Gastrocnemius medialis (tissue), 4 donors: ENCODE measurements around the gene CKAP4. TPM values are rescaled to one million over a fixed set of nuclear protein-coding genes. Genes with fewer than 3 reads are reported as not detected.
A peak's percentile ranks its signal among the peaks of the same experiment; 100 is the strongest.

Source experiments
- ATAC-seq, 2 donors: fragments of 150-250 bp; one replicate each; pipeline ENCODE4 v1.9.1; 2016
- DNase-seq, 2 donors: peaks; one replicate each; pipeline ENCODE4 v3.0.0-alpha.2; 2019
- H3K27ac ChIP-seq, 4 donors: fragments of 200-600 bp; sonication (generic); 1 replicate in 1 of 4; 2 replicates in 3 of 4; pipeline ENCODE4 v1.5.1; 2016 to 2018; ENCODE audit warnings: mild to moderate bottlenecking in 2 of 4, moderate library complexity in 1 of 4
- H3K27me3 ChIP-seq, 3 donors: fragments of 200-600 bp; sonication (generic) in 2 of 3; 1 replicate in 1 of 3; 2 replicates in 2 of 3; pipeline versions ENCODE4 v1.5.1 to v1.6.0; 2016 to 2019; ENCODE audit warnings: mild to moderate bottlenecking in 1 of 3, moderate library complexity in 1 of 3
- H3K36me3 ChIP-seq, 2 donors: fragments of 200-600 bp; sonication (generic) in 1 of 2; one replicate each; pipeline ENCODE4 v1.5.1; 2017 to 2018
- H3K4me1 ChIP-seq, 2 donors: fragments of 200-600 bp; sonication (generic) in 1 of 2; one replicate each; pipeline ENCODE4 v1.5.1; 2016 to 2017; ENCODE audit warnings: mild to moderate bottlenecking in 2 of 2
- H3K4me3 ChIP-seq, 4 donors: fragments of 200-600 bp; sonication (generic) in 3 of 4; 1 replicate in 1 of 4; 2 replicates in 3 of 4; pipeline ENCODE4 v1.5.1; 2016 to 2019; ENCODE audit warnings: mild to moderate bottlenecking in 2 of 4
- H3K9me3 ChIP-seq, 3 donors: fragments of 200-600 bp; sonication (generic) in 2 of 3; 1 replicate in 1 of 3; 2 replicates in 2 of 3; pipeline ENCODE4 v1.5.1; 2016 to 2019
- POLR2A ChIP-seq, 2 donors: fragments of 450-650 bp; IDR thresholded peaks; one replicate each; pipeline ENCODE4 v1.6.1; 2017; ENCODE audit warnings: antibody characterized with exemption in 2 of 2, mild to moderate bottlenecking in 2 of 2, moderate library complexity in 2 of 2
- in situ Hi-C, 4 donors: fragments of 200-750 bp; cut with MboI; loops; one replicate each; pipeline versions ENCODE4 v1.15.0 to v1.8.0; 2017; ENCODE audit warnings: low sequenced_read_pairs in 4 of 4
- intact Hi-C: fragments of 100-400 bp; cut with DNase I; formaldehyde crosslinking; loops from one replicate; pipeline ENCODE4 v1.15.1; 2023; ENCODE audit warnings: low total_unique reads
- total RNA-seq, 4 donors: library from RNA; depleted of rRNA; stranded (reverse); fragments of >200 nt; gene quantifications; one replicate each; pipeline versions ENCODE4 v1.1.0 to v1.2.3, GENCODE V29; 2016
- TF ChIP-seq, protein P1 (sequence below), 5 experiments: fragments of 450-650 bp in 3 of 5; fragments of 200-600 bp in 2 of 5; sonication (generic) in 2 of 5; IDR thresholded peaks in 4 of 5; conservative IDR thresholded peaks in 1 of 5; 1 replicate in 4 of 5; 2 replicates in 1 of 5; pipeline ENCODE4 v1.5.1; 2016 to 2019; ENCODE audit warnings: antibody characterized with exemption in 5 of 5, mild to moderate bottlenecking in 3 of 5, moderate library complexity in 3 of 5

Gene CKAP4
- total RNA-seq, 4 donors from 2014 or later, result 9.7 to 17.6 (median 15.7) TPM

DNA sequence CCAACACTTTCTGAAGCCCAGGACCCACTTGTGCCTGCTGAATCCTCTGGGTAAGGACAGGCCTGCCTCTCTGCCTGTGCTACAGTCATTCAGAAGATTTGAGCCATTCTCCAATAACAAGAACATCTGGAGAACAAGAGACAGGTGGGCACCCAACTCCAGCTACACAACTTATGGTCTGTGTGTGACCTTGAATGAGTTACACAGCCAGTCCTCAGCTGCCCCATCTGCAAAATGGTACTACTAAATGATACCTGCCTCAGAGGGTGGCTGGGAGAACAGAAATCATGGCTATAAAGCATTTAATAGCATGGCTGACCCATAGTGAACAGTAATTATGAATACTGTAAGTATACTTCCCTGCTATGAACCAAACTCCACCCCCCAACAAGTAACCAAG is 4.2 kb downstream of the CKAP4 start:
- in situ Hi-C loops (no loop called here), intact Hi-C loops (no loop called here)
- Histone ChIP-seq H3K4me1 (peaks cover 39% of the 10 kb centered on the region in 2 donors), H3K36me3 (peaks cover 0 to 26% of the 10 kb centered on the region in 2 donors), H3K9me3 (no peaks in the 10 kb centered on the region), H3K4me3 (no peak overlapping the region), H3K27ac (peak overlapping the region; percentile 68 to 95 (median 94)), H3K27me3 (no peaks in the 10 kb centered on the region)
- TF ChIP-seq, protein P1, sequence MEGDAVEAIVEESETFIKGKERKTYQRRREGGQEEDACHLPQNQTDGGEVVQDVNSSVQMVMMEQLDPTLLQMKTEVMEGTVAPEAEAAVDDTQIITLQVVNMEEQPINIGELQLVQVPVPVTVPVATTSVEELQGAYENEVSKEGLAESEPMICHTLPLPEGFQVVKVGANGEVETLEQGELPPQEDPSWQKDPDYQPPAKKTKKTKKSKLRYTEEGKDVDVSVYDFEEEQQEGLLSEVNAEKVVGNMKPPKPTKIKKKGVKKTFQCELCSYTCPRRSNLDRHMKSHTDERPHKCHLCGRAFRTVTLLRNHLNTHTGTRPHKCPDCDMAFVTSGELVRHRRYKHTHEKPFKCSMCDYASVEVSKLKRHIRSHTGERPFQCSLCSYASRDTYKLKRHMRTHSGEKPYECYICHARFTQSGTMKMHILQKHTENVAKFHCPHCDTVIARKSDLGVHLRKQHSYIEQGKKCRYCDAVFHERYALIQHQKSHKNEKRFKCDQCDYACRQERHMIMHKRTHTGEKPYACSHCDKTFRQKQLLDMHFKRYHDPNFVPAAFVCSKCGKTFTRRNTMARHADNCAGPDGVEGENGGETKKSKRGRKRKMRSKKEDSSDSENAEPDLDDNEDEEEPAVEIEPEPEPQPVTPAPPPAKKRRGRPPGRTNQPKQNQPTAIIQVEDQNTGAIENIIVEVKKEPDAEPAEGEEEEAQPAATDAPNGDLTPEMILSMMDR (IDR thresholded peaks at IDR 0.05 in 4 of 5, conservative IDR thresholded peaks at IDR 0.05 in 1 of 5), result no peak
- TF ChIP-seq POLR2A (IDR thresholded peaks at IDR 0.05), result no peak
- ATAC-seq (no peak), DNase-seq (no peak)

GRCh38 chr12:106240821-106241220 is 7.0 kb downstream of the CKAP4 start:
- H3K27me3 ChIP-seq, result no peaks in the 10 kb centered on the region
- ATAC-seq, result no peak
- H3K4me1 ChIP-seq, result peaks cover 27 to 28% of the 10 kb centered on the region in 2 donors
- no peak overlapping the region for H3K27ac ChIP-seq
- H3K4me3 ChIP-seq, result no peak overlapping the region
- in situ Hi-C loops (no loop called here), intact Hi-C loops (no loop called here)
- H3K36me3 ChIP-seq, result peaks cover 0 to 32% of the 10 kb centered on the region in 2 donors
- H3K9me3 ChIP-seq, result no peaks in the 10 kb centered on the region
- TF ChIP-seq, protein P1 (IDR thresholded peaks at IDR 0.05 in 4 of 5, conservative IDR thresholded peaks at IDR 0.05 in 1 of 5), result no peak
- TF ChIP-seq POLR2A (IDR thresholded peaks at IDR 0.05), result no peak
- no peak for DNase-seq

DNA sequence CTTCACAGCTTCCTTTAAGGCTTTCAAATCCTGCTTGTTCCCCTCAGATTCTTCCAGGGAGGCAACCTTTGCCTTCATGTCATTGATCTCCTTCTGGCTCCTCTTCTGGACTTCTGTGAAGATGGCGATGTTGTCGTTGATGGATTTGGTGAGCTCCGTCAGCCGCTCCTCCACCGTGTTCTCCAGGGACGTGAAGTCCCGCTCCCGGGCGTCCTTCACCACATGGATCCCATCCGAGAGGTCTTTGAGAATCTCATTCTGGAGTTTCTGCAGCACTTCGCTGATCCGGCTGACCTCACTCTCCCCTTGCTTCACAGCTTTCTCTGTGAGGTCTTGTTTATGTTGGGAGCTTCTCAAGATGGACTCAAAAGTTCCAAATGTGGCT is 7.9 kb downstream of the CKAP4 start:
- in situ Hi-C loops (no loop called here), intact Hi-C loops (no loop called here)
- DNase-seq, result no peak
- no peak for TF ChIP-seq POLR2A (IDR thresholded peaks at IDR 0.05)
- TF ChIP-seq, protein P1 (IDR thresholded peaks at IDR 0.05 in 4 of 5, conservative IDR thresholded peaks at IDR 0.05 in 1 of 5), result no peak
- Histone ChIP-seq H3K9me3 (no peaks in the 10 kb centered on the region), H3K4me1 (peaks cover 18 to 20% of the 10 kb centered on the region in 2 donors), H3K4me3 (no peak overlapping the region), H3K27ac (no peak overlapping the region), H3K36me3 (peaks cover 0 to 32% of the 10 kb centered on the region in 2 donors), H3K27me3 (no peaks in the 10 kb centered on the region)
- no peak for ATAC-seq

DNA sequence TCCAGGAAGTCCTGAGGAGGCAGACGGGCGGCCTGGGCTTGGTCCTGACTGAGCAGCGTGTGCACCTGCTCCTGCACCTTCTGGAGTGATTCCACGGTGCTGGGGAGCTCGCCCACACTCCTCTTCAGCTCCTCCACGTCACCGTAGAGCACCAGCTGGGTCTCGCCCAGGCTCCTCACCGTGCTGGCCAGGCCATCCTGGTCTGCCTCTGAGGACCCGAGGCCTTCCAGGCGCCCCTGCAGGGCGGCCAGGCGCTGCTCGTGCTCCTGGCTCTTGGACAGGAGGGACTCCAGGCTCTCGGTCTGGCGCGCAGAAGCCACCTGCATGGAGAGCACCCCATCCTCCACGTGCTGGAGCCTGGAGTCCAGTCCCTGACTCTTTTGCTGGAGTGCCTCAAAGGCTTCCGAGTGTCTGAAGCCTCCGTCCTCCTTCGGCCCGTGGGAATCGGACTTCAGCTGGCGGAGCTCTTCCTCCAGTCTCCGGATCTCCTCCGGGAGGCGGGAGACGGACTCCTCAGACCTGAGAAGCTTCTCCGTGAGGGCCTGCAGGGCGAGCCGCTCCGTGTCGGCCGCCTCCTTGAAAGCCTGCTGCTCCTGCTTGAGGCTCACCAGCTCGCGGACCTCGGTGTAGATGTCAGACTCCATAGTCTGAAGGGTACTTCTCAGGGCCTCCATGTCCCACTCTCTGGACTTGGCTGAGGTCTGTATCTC is 8.4 kb downstream of the CKAP4 start:
- peak in 1 of 2 donors; percentile 19 for ATAC-seq
- H3K4me1 ChIP-seq, result peaks cover 13 to 14% of the 10 kb centered on the region in 2 donors
- intact Hi-C loops (no loop called here), in situ Hi-C loops (no loop called here)
- no peak overlapping the region for H3K4me3 ChIP-seq
- H3K27ac ChIP-seq, result peak overlapping the region in 2 of 4 donors; percentile 39 to 42
- H3K36me3 ChIP-seq, result peaks cover 0 to 32% of the 10 kb centered on the region in 2 donors
- no peak for DNase-seq
- no peaks in the 10 kb centered on the region for H3K9me3 ChIP-seq
- H3K27me3 ChIP-seq, result no peaks in the 10 kb centered on the region
- TF ChIP-seq, protein P1 (IDR thresholded peaks at IDR 0.05 in 4 of 5, conservative IDR thresholded peaks at IDR 0.05 in 1 of 5), result no peak
- no peak for TF ChIP-seq POLR2A (IDR thresholded peaks at IDR 0.05)
